CD14-positive monocyte (primary cell): ENCODE measurements around the gene PSORS1C2. TPM values are rescaled to one million over a fixed set of nuclear protein-coding genes. Genes with fewer than 3 reads are reported as not detected.

Source experiments
- DNase-seq, 3 donors: peaks; one replicate each; pipeline ENCODE4 v3.0.0-alpha.2; 2011 to 2022
- H2AFZ ChIP-seq: 2 replicates; pipeline ENCODE4 v1.6.0; 2012; ENCODE audit warnings: mild to moderate bottlenecking, low read depth, low read length, inconsistent platforms; ENCODE audit not compliant: insufficient read depth, poor library complexity, severe bottlenecking
- H3K27ac ChIP-seq, 2 donors: 1 replicate in 1 of 2; 2 replicates in 1 of 2; pipeline ENCODE4 v1.5.1; 2012 to 2013; ENCODE audit warnings: low read length in 2 of 2, control low read depth in 1 of 2, inconsistent platforms in 1 of 2, low read depth in 1 of 2, mild to moderate bottlenecking in 1 of 2
- H3K27me3 ChIP-seq, 2 donors: one replicate each; pipeline versions ENCODE4 v1.6.0 to v1.6.1; 2011 to 2013; ENCODE audit warnings: low read length in 2 of 2; ENCODE audit not compliant: control insufficient read depth in 2 of 2, insufficient read depth in 2 of 2
- H3K36me3 ChIP-seq, 2 donors: replicated peaks in 1 of 2; 1 replicate in 1 of 2; 2 replicates in 1 of 2; pipeline versions ENCODE4 v1.5.1 to v1.6.1; 2012 to 2013; ENCODE audit warnings: low read length in 2 of 2, control low read depth in 1 of 2, inconsistent platforms in 1 of 2, mild to moderate bottlenecking in 1 of 2; ENCODE audit not compliant: insufficient read depth in 2 of 2, control insufficient read depth in 1 of 2
- H3K4me1 ChIP-seq, 2 donors: 1 replicate in 1 of 2; 2 replicates in 1 of 2; pipeline versions ENCODE4 v1.5.1 to v1.6.1; 2012 to 2013; ENCODE audit warnings: low read length in 2 of 2, control low read depth in 1 of 2, inconsistent platforms in 1 of 2, mild to moderate bottlenecking in 1 of 2, moderate library complexity in 1 of 2; ENCODE audit not compliant: insufficient read depth in 2 of 2, control insufficient read depth in 1 of 2
- H3K4me2 ChIP-seq: replicated peaks from 2 replicates; pipeline ENCODE3; 2012; ENCODE audit warnings: low read length, moderate library complexity, mild to moderate bottlenecking; ENCODE audit not compliant: poor library complexity, severe bottlenecking; ENCODE audit errors: extremely low read depth
- H3K4me3 ChIP-seq, 3 experiments: fragments of 200-600 bp in 1 of 3; sonication (generic) in 1 of 3; replicated peaks in 1 of 3; 1 replicate in 2 of 3; 2 replicates in 1 of 3; pipeline ENCODE4 v1.5.1; 2011 to 2013; ENCODE audit warnings: low read length in 3 of 3, mild to moderate bottlenecking in 3 of 3, control low read depth in 2 of 3, low read depth in 2 of 3, inconsistent platforms in 1 of 3, moderate library complexity in 1 of 3
- H3K79me2 ChIP-seq: 2 replicates; pipeline ENCODE4 v1.6.0; 2012; ENCODE audit warnings: mild to moderate bottlenecking, control low read depth, inconsistent platforms, low read length, moderate library complexity; ENCODE audit not compliant: insufficient read depth
- H3K9ac ChIP-seq: 2 replicates; pipeline ENCODE4 v1.6.0; 2017; ENCODE audit warnings: low read length, mild to moderate bottlenecking; ENCODE audit not compliant: insufficient read depth, poor library complexity, severe bottlenecking
- H3K9me3 ChIP-seq, 2 donors: replicated peaks in 1 of 2; 1 replicate in 1 of 2; 2 replicates in 1 of 2; pipeline versions ENCODE4 v1.5.1 to v1.6.1; 2012 to 2013; ENCODE audit warnings: low read length in 2 of 2, control low read depth in 1 of 2; ENCODE audit not compliant: control insufficient read depth in 1 of 2, insufficient read depth in 1 of 2
- H4K20me1 ChIP-seq: 2 replicates; pipeline ENCODE4 v1.6.0; 2012; ENCODE audit warnings: mild to moderate bottlenecking, low read length, control low read depth, moderate library complexity; ENCODE audit not compliant: insufficient read depth
- H3K27ac Mint-ChIP-seq, 7 donors: one replicate each; pipeline ENCODE4 v1.8.0; 2020; ENCODE audit warnings: mild to moderate bottlenecking in 7 of 7, mixed read lengths in 7 of 7, moderate library complexity in 6 of 7, inconsistent platforms in 2 of 7
- H3K27me3 Mint-ChIP-seq, 3 donors: one replicate each; pipeline ENCODE4 v1.8.0; 2021 to 2022; ENCODE audit warnings: low read depth in 3 of 3, mild to moderate bottlenecking in 3 of 3, mixed read lengths in 3 of 3, moderate library complexity in 3 of 3, inconsistent platforms in 1 of 3
- H3K36me3 Mint-ChIP-seq, 2 donors: one replicate each; pipeline ENCODE4 v1.8.0; 2020; ENCODE audit warnings: mixed read lengths in 2 of 2, inconsistent platforms in 1 of 2, mild to moderate bottlenecking in 1 of 2
- H3K4me1 Mint-ChIP-seq: one replicate; pipeline ENCODE4 v1.8.0; 2020; ENCODE audit warnings: mild to moderate bottlenecking, mixed read lengths
- H3K4me3 Mint-ChIP-seq, 2 donors: one replicate each; pipeline ENCODE4 v1.8.0; 2020; ENCODE audit warnings: mild to moderate bottlenecking in 2 of 2, mixed read lengths in 2 of 2, moderate library complexity in 1 of 2
- H3K9me3 Mint-ChIP-seq, 7 donors: one replicate each; pipeline ENCODE4 v1.8.0; 2020 to 2022; ENCODE audit warnings: mixed read lengths in 7 of 7, mild to moderate bottlenecking in 6 of 7, moderate library complexity in 6 of 7, inconsistent platforms in 2 of 7
- CTCF ChIP-seq: fragments of 200-600 bp; IDR thresholded peaks from one replicate; pipeline ENCODE4 v1.8.0; 2022; ENCODE audit warnings: antibody characterized with exemption, mild to moderate bottlenecking
- WGBS: methylation state at CpG from one replicate; pipeline ENCODE4 v1.1.5; 2013; ENCODE audit warnings: missing lambda C conversion rate; ENCODE audit not compliant: insufficient coverage; 5-methylcytosine and 5-hydroxymethylcytosine counted together
- intact Hi-C, 2 donors: fragments of 100-400 bp; cut with micrococcal nuclease; formaldehyde crosslinking; loops; one replicate each; pipeline versions ENCODE4 v1.15.0 to v1.15.1; 2023
- polyA plus RNA-seq, 3 donors: library from polyadenylated mRNA; depleted of rRNA in 1 of 3; unstranded in 2 of 3; stranded (reverse) in 1 of 3; fragments of 300-500 nt in 2 of 3; fragments of >200 nt in 1 of 3; fragmentation: Illumina TruSeq in 2 of 3; gene quantifications; 1 replicate in 2 of 3; 2 replicates in 1 of 3; pipeline ENCODE4 v1.2.3, GENCODE V29; 2012 to 2021

Gene PSORS1C2
- polyA plus RNA-seq, 3 donors: not detected

DNA sequence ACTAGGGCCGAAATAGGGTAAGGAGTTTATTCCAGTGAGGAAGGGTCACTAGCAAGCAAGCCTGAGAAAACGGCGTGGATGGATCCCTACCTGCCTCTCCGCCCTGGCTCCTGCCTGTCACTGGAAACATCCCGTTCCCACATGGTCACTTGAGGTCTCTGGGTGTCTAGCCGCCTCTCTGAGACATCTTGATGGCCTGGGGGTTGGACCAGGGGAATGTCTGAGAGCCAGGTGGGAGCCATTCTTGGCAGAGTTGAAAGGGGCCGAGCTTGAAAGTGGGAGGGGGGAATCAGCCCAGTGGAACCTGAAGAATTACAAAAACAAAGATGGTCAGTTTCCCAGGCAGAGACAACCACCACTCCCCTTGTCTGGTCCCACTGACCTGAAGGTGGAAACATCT, 17.8 kb upstream of the PSORS1C2 start:
- Mint-ChIP-seq H3K4me3 (no peak overlapping the region), H3K4me1 (peaks cover 29% of the 10 kb centered on the region), H3K27me3 (peaks cover 0 to 2% (median 0%) of the 10 kb centered on the region in 3 donors), H3K9me3 (no peaks in the 10 kb centered on the region), H3K27ac (peak overlapping the region in 1 of 7 donors; percentile 80), H3K36me3 (peaks cover 15 to 29% of the 10 kb centered on the region in 2 donors)
- no peaks in the 10 kb centered on the region for H4K20me1 ChIP-seq
- peaks cover 21% of the 10 kb centered on the region for H3K79me2 ChIP-seq
- no peak overlapping the region for H3K9ac ChIP-seq
- H3K4me2 ChIP-seq: no peak overlapping the region
- no peaks in the 10 kb centered on the region for H3K27me3 ChIP-seq
- no peak for DNase-seq
- H2AFZ ChIP-seq: no peak overlapping the region
- peaks cover 17 to 24% of the 10 kb centered on the region in 2 donors for H3K4me1 ChIP-seq
- no peak overlapping the region for H3K4me3 ChIP-seq
- WGBS: 100% methylated on average over 5 of the region's 7 CpGs
- no peaks in the 10 kb centered on the region for H3K9me3 ChIP-seq
- peaks cover 0 to 15% of the 10 kb centered on the region in 2 donors for H3K36me3 ChIP-seq
- no peak overlapping the region for H3K27ac ChIP-seq
- no peak for TF ChIP-seq CTCF
- intact Hi-C loops: no loop called here

DNA sequence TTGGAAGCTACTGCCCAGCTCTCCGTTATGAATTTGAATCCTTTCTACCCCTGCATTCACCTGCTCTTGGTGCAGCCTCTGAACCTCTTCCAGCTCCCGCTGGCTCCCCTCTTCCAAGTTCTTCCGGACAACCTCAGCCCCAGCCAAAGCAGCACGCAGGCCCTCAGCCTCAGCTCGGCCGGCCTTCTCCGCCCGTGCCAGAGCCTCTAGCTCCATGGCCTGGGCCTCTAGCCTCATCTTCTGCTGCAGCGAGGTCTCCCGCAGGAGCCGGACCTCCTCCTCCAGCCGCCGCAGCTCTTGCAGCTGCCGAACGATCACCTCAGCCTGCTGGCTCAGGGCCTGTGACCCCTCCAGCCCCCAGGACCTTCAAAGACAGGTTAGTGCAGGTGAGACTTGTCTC, 15.6 kb upstream of the PSORS1C2 start:
- H4K20me1 ChIP-seq: no peaks in the 10 kb centered on the region
- no peaks in the 10 kb centered on the region for H3K27me3 ChIP-seq
- H2AFZ ChIP-seq: no peak overlapping the region
- Mint-ChIP-seq H3K4me1 (peaks cover 20% of the 10 kb centered on the region), H3K27ac (no peak overlapping the region), H3K36me3 (peaks cover 21 to 31% of the 10 kb centered on the region in 2 donors), H3K27me3 (peaks cover 0 to 2% (median 0%) of the 10 kb centered on the region in 3 donors), H3K4me3 (no peak overlapping the region), H3K9me3 (no peaks in the 10 kb centered on the region)
- WGBS: 97% methylated on average over 11 of the region's 15 CpGs
- intact Hi-C loops: no loop called here
- peaks cover 4 to 32% of the 10 kb centered on the region in 2 donors for H3K36me3 ChIP-seq
- no peak overlapping the region for H3K4me3 ChIP-seq
- H3K4me1 ChIP-seq: peaks cover 13 to 17% of the 10 kb centered on the region in 2 donors
- H3K9me3 ChIP-seq: no peaks in the 10 kb centered on the region
- no peak for TF ChIP-seq CTCF
- no peak overlapping the region for H3K4me2 ChIP-seq
- DNase-seq: no peak
- H3K27ac ChIP-seq: no peak overlapping the region
- H3K9ac ChIP-seq: no peak overlapping the region
- H3K79me2 ChIP-seq: peaks cover 11% of the 10 kb centered on the region
